GM21737 (cell line): ENCODE data around the gene KRT1.

Experiments
- ATAC-seq: cut with Tn5 transposase; IDR thresholded peaks from one replicate; pipeline ENCODE4 v1.9.1; 2021; ENCODE audit warnings: mild to moderate bottlenecking, moderate library complexity; ENCODE audit not compliant: unreplicated experiment

The KRT1 gene

DNA sequence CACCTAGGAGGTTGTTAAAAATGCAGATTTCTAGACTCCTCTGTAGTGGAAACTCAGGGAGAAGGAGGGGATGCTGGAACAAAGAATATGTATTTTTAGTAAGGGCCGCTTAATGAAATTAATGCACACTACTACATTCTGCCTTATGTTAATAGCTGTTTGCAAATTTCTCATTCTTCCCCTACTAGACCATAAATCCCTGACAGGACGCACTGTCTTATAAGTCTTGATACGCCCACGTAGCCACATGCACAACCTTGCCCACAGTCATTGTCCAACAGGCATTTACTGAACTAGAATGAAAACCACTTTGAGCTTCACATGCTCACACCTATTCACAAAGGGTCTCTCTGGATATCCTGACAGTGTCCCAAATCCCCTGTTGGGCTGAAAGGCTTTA is 38.7 kb downstream of the KRT1 start:
- ATAC-seq: no peak

DNA sequence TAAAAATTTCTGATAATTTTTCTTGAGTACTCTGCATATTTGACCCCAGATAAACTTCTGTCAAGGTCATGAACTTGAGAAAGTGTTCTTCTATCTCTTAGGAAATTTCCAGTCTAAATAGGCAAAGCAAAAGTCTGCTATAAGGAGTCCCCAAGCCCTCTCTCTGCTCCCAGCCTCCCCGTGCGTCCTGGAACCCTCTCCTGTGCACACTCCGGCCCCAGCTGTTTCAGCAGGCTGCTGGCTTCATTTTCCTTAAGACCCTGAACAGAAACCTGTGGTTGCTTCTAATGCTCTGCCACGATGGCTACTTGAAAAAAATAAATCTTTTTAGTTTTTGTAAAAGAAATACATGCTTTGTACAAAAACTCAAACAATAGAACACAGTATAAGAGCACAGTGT is 42.9 kb downstream of the KRT1 start:
- no peak for ATAC-seq

DNA sequence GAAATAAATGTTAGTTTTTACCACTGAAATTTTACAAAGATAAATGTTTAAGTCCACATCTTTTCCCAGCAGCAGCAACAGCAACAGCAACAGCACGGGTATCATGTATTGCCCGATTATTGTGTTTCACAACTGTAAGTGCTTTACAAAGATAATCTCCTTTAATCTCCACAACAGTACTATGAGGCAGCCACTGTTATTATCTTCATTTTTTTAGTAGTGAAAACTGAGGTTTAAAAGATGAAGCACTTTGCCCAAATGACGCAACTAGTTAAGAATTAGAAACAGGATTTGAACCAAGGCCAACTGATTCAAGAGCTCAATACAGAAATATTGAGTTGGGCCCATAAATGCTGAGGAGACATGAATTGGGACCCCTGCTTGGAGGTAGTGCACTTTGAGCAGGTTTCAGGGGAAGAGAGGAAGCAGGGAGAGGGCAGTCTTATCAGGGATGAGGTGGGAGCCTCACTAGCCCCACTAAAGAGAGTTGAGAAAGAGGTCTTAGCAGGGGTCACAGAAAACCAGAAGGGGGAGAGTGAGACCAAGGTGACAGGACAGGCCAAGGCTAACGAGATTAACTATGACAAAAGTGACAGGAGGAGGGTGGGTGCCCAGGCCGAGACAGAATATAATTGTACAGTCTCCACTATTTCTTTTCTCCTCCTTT is 43.5 kb downstream of the KRT1 start:
- ATAC-seq: no peak

DNA sequence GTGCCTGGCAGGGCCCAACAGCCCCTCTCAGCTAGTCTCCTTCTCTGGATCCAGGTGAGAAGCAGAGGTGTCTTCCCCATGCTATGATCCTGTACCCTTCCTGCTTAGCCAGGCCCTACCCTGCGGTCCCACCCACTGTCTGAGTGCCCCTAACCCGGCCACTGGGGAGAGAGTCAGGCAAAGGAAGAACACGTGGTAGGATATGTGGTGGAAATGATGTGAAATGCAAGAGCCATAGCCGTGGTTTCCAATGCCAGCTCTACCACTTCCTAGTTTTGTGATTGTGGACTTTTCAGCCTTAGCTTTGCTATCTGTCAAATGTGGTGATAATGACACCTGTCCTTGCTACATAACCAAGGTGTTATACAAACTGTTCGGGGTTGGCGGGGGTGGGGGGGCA is 44.0 kb downstream of the KRT1 start:
- ATAC-seq: no peak

DNA sequence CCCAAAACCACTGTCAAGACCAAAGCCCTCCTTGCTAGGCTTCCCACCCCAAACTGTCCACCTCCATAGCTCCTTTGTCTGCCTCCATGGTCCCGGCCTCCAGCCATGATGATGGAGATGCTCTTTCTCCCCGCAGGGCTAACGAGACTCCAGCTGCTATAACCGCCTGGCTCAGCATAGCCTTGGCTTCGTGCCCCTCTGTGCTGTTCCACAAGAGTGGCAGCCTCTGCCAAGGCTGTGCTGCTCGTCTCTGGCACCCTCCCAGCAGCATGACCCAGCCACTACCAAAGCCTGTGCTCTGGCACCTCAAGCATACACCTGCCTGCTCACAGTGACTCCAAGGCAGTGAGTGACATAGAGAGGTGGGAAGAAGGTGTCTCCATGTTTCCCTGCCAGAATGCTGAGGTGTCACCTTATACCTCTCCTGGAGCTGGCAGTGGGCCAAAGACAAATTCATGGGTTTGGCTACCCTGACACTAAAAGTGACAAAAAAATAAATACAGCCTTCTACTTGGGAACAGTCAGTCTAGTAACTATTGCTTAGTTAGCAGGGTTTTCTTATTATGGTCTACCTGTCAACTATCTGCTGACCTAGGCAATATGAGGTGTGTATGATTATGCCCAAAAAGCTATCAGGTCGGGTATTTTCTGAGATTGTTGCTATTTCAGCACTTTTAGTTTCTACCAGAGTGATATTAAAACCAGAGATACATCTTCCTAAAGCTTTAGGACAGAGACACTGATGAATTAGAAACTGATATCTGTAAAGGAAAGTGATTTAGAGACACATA is 45.7 kb downstream of the KRT1 start:
- ATAC-seq: no peak

DNA sequence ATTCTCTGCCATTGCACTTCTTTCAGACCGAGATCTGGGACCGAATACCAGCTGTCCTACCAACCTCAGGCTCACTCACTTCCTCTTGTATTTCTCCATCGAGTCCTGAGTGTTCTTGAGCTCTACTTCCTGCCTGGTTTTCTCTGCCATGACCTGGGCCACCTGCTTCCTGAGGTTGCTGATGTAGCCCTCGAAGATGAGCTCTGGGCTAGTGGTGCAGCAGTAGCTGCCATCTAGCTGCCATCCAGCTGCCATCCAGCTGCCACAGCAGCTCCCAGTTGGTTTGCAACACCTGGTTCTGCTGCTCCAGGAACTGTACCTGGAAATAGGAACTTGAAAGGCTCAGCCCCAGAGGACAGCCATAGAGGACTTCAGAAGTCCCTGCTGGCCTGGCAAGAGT is 46.8 kb downstream of the KRT1 start:
- no peak for ATAC-seq

DNA sequence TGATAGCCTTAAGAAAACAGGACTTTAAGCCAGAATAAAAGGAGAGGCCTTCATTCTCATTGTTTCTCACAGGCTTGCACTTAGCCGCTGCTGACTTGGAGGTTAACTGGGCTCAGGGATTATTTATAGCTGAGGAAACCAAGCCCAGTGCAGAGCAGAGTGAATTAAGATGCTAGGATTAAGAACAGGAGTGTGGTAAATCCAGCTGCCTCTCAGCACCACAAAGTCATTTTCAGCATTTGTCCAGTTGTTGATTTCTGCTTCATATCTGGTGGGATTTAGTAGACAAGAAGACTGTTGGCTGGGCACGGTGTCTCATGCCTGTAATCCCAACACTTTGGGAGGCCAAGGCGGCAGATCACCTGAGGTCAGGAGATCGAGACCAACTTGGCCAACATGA is 47.6 kb downstream of the KRT1 start:
- no peak for ATAC-seq

DNA sequence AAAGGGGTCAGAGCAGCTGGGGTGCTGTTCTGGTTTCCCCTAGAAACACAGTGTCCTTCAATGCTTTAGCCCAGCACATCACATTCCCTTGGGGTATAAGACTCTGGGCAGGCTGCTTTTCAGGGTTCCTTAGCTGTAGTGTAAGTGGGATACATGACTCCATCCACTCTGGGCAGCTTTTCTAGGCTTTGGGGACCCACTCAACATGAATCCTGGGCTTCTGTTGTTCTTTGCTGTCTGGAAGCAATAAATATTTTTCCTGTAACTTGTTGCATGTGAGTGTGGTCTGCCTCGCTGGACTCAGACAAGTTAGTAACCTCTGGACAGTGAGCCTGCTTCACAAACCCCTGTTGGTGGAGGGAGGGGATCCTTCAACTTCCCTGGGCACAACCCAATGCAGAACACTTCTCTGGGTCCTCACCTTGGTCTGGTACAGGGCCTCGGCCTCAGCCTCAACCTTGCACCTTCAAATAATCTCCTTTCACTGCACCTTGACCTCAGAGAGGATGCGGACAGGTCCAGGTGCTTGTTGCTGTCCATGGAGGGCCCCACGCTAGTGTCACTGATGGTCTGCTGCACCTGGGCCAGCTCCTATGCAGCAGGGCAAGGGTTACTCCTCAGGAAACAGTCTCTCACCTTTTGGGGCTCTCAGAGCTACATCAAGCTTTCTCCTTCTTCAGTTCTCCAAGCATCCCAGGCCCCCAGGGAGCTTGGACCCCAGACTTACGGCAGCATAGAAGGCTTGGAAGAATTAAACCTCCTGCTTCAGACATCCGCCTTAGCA is 48.3 kb downstream of the KRT1 start:
- no peak for ATAC-seq

DNA sequence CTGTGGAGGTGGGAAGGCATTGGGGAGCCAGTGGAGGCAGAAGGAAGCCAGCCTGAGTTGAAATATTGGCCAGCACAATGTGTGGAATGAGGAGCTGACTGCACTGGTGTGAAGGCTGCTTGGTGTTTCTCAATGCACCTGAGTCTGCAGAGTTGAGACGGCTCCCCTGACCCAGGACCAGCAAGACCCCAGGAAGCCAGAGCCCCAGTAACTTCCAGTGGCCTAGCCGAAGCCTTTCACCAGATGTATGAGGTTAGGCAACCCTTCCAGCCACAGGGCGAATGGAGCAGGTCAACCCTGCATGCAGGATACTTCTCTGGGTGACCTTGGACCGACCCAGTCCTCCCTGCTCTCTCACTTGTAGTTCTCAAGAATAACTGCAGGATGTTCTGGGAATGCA is 48.9 kb downstream of the KRT1 start:
- ATAC-seq: no peak

DNA sequence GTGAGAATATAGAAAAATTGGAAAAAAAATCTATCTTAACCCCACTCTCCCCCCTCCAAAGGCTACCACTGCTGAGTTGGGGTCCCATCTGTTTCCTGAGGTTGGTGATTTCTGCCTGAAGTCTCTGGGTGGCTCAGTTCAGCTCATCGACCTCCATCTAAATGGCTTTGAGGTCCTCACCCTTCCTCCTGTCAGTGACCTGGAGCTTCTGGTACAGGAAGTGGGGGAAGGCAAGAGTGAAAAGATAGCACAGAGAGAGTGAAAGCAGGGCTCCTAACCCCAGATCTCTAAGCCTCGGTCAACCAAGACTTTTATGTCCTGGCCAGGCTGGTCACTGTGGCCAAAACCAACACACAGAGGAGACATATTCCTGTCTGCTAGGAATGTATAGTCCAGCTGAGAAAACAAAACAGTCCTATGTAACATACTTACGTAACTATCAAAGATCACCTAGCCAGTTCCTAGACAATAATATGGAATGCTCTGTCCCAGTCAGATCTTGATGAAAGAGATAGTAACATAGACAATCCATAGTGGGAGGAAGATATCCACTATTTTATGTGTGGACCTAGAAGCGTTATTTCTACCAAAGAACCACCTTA is 49.5 kb downstream of the KRT1 start:
- ATAC-seq: no peak

DNA sequence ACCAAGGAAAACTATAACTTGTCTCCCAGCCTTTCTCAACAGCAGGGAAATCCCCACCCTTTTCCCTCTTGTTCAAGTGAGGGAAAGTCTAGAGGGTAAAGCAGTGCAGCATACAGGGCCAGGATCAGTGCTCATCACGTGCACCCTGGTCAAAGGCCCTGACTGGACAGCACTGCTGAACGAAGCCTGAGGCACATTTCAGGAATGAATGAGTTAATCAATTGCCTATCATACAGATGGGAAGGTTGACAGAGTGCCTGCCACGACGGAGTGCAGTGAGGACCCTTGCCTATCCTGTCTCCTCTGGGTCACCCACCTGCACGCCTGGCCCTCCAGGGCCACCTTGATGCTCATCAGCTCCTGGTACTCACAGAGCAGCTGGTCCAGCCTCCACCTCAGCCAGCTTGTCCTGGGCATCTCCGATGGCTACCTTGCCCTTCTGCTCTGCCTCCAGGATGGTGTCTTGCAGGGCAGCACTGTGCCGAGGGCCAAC is 50.2 kb downstream of the KRT1 start:
- ATAC-seq: no peak

DNA sequence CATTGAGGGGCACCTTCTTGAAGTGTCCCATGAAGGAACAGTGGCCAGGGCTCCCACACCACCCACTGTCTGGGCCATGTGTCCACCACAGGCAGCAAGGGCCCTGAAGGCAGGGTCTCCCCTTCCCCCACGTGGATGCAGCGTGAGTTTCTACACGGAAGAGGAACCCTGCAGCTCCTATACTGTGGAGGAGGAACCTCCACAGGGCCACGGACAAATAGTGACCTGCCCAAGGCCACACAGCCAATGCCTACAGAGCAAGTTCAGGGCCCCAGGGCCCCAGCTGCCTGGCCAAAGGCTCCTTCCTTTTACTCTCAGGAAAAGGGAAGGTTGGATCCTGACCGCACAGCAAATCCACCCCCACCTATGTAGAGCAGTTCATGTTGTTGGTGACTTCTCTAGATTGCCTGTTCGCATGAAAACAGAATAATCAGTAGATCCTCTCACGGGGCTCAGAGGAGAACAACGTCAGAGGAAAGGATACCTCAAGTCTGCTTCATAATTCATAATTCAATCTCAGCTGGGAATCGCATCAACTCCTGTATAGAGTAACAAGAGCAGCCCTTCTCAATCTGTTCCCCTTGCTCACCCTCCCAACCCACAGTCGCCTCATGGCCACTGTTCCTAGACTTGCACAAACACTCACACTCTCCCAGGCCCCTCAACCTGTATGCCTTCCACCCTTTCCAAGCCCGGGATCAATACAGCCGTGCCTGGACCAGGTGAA is 50.8 kb downstream of the KRT1 start:
- ATAC-seq: no peak

DNA sequence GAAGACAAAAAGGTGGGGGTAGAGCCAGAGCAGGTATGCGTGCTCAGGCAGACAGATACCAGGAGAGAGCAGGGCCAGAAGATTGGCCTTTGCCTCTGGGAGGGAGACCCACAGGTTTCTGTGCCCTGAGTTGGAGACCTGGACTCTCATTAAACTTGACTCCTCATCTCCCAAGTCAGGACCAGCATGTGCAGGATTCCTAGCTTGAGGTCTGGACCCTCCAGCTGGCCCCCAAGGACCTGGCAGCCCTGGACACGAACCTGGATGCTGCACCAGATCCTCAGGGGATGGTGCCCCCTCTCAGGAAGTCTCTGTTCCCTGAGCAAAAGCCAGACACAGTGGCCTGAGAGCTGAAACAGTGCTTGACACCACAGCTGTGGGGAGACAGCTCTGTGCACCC is 51.4 kb downstream of the KRT1 start:
- no peak for ATAC-seq

DNA sequence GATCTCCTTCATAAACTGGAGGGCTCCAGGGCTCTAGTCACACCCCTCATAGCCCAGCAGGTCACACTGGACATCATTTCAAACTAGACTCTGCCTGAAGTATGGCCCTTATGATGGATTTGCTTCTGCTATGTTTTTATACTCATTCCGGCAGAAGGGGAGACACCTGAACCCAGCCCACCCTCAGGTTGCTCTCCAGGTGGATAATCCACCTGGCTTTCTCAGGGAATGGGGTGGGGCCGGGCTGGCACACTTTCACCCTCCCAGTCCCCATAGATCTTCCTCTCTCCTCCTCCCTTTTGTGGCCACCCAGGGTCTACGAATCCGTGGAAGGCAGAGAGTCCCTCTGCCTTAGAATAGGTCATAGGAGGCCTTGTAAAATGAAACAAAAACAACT is 52.1 kb downstream of the KRT1 start:
- ATAC-seq: no peak

DNA sequence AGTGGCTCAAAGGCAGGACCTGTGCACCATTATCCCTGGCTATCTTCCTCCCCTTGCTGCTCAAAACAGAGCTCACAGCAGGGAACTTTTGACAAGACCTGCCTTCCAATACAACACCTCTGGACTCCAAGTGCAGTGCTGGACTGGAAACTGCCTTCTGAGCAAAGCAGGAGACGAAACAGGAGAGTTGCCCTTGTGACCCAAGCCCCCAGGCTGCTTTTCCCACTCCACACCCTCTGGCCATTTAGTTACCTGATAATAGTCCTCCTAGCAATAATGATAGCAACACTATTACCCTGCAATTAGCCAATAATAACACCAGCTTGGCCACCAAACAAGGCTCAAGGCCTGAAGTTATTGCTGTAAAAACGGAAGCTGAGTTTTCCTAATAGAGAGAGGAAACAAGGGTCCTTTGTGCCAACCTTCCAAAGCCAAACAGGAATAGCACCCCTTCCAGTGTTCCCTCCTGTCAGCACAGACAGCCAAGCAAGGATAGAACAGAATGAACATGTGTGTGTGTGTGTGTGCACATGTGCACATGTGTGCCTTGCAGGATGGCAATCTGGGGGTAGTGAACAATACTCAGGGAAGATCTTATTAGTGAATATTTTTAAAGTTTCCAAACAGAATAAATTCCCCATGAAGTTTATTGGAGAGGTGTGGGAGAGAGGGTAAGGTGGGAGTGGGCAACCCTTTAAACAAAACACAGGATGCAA is 52.7 kb downstream of the KRT1 start:
- ATAC-seq: no peak
